ENCODE results near the gene TMSB15B.
"Not testable (repeated sequence)": the region's sequence is repeated elsewhere in the genome, so short reads cannot be mapped to it uniquely, and the experiment has no call there.

The TMSB15B gene

GRCh38 chrX:103927030-103927429, 35.4 kb upstream of the TMSB15B start:
- Mint-ChIP-seq H3K4me3 (no peak overlapping the region), H3K27me3 (ENCODE audit: low read depth, poor library complexity) (no peaks in the 10 kb centered on the region), H3K36me3 (ENCODE audit: low read depth) (peaks cover 13% of the 10 kb centered on the region), H3K27ac (peak overlapping the region; percentile 57), H3K9me3 (peaks cover 31% of the 10 kb centered on the region), H3K4me1 (no peaks in the 10 kb centered on the region)
- no peak for DNase-seq
- no peak for TF ChIP-seq CTCF (IDR thresholded peaks at IDR 0.05)

GRCh38 chrX:103927633-103928032, 34.8 kb upstream of the TMSB15B start:
- no peak for DNase-seq
- Mint-ChIP-seq H3K27ac (no peak overlapping the region), H3K4me1 (no peaks in the 10 kb centered on the region), H3K27me3 (ENCODE audit: low read depth, poor library complexity) (no peaks in the 10 kb centered on the region), H3K9me3 (peaks cover 27% of the 10 kb centered on the region), H3K36me3 (ENCODE audit: low read depth) (peaks cover 15% of the 10 kb centered on the region), H3K4me3 (no peak overlapping the region)
- no peak for TF ChIP-seq CTCF (IDR thresholded peaks at IDR 0.05)

- no peak for DNase-seq
- H3K27ac Mint-ChIP-seq = no peak overlapping the region
- H3K36me3 Mint-ChIP-seq (ENCODE audit: low read depth) = peaks cover 26% of the 10 kb centered on the region
- H3K9me3 Mint-ChIP-seq = peaks cover 26% of the 10 kb centered on the region
- no peak for TF ChIP-seq CTCF (IDR thresholded peaks at IDR 0.05)
- H3K4me1 Mint-ChIP-seq = no peaks in the 10 kb centered on the region
- H3K4me3 Mint-ChIP-seq = no peak overlapping the region
- no peaks in the 10 kb centered on the region for H3K27me3 Mint-ChIP-seq (ENCODE audit: low read depth, poor library complexity)
These were observed 30.3 kb upstream of the TMSB15B start for GRCh38 chrX:103932133-103932532.

GRCh38 chrX:103940257-103940656, 22.2 kb upstream of the TMSB15B start:
- H3K27me3 Mint-ChIP-seq (ENCODE audit: low read depth, poor library complexity); H3K36me3 Mint-ChIP-seq (ENCODE audit: low read depth): not testable (repeated sequence)

GRCh38 chrX:103941201-103941975, 21.0 kb upstream of the TMSB15B start:
- Mint-ChIP-seq H3K9me3 (peaks cover 38% of the 10 kb centered on the region), H3K27me3 (ENCODE audit: low read depth, poor library complexity) (peaks cover 3% of the 10 kb centered on the region), H3K36me3 (ENCODE audit: low read depth) (no peaks in the 10 kb centered on the region), H3K4me3 (no peak overlapping the region), H3K4me1 (no peaks in the 10 kb centered on the region), H3K27ac (no peak overlapping the region)
- no peak for DNase-seq
- peak; percentile 36 for TF ChIP-seq CTCF (IDR thresholded peaks at IDR 0.05)

More at GRCh38 chrX:103940257-103940656, 22.2 kb upstream of the TMSB15B start:
- not testable (repeated sequence) for H3K4me1 Mint-ChIP-seq, H3K27ac Mint-ChIP-seq, H3K4me3 Mint-ChIP-seq, DNase-seq
- peaks cover 42% of the 10 kb centered on the region for H3K9me3 Mint-ChIP-seq

GRCh38 chrX:103949506-103949905, 12.9 kb upstream of the TMSB15B start:
- H3K36me3 Mint-ChIP-seq (ENCODE audit: low read depth) = peaks cover under 1% of the 10 kb centered on the region
- H3K27me3 Mint-ChIP-seq (ENCODE audit: low read depth, poor library complexity) = peaks cover 2% of the 10 kb centered on the region
- H3K4me1 Mint-ChIP-seq = no peaks in the 10 kb centered on the region
- H3K4me3 Mint-ChIP-seq = no peak overlapping the region
- H3K9me3 Mint-ChIP-seq = peaks cover 18% of the 10 kb centered on the region
- TF ChIP-seq CTCF (IDR thresholded peaks at IDR 0.05) = no peak
- DNase-seq = no peak
- H3K27ac Mint-ChIP-seq = no peak overlapping the region
